HTR-8/SVneo (cell line): ENCODE measurements around the gene KRTAP10-4.
"Not testable (repeated sequence)": the region's sequence is repeated elsewhere in the genome, so short reads cannot be mapped to it uniquely, and the experiment has no call there.

Experiments used
- DNase-seq: peaks from one replicate; pipeline ENCODE4 v3.0.0; 2011; ENCODE audit warnings: low spot score, mixed read lengths; ENCODE audit not compliant: insufficient read length
- FAIRE-seq: peaks from 2 replicates; lab custom pipeline; 2011; peaks lifted over from hg19 to GRCh38; lab: Jason Lieb, UNC

KRTAP10-4 gene

GRCh38 chr21:44593598-44594405 is 20.3 kb downstream of the KRTAP10-4 start:
- FAIRE-seq (no peak), DNase-seq (no peak)

- no peak for DNase-seq
- no peak for FAIRE-seq
Observed at GRCh38 chr21:44594406-44594916, 20.9 kb downstream of the KRTAP10-4 start.

- DNase-seq (no peak), FAIRE-seq (no peak)
Observed at GRCh38 chr21:44595524-44595923, 22.0 kb downstream of the KRTAP10-4 start.

- FAIRE-seq, result no peak
- no peak for DNase-seq
Observed at GRCh38 chr21:44596068-44596725, 22.7 kb downstream of the KRTAP10-4 start.

GRCh38 chr21:44598061-44598460 is 24.5 kb downstream of the KRTAP10-4 start:
- DNase-seq (no peak), FAIRE-seq (no peak)

- FAIRE-seq (no peak), DNase-seq (no peak)
Observed at GRCh38 chr21:44599264-44600029, 25.9 kb downstream of the KRTAP10-4 start.

GRCh38 chr21:44600118-44600978 is 26.8 kb downstream of the KRTAP10-4 start, which contains the start of gene KRTAP10-7:
Gene KRTAP10-7 (plus strand): TSS chr21:44600597. CDS start chr21:44600622, 25 bp downstream.
- not testable (repeated sequence) for FAIRE-seq, DNase-seq

GRCh38 chr21:44601091-44601490 is 27.6 kb downstream of the KRTAP10-4 start:
- DNase-seq, FAIRE-seq: not testable (repeated sequence)

GRCh38 chr21:44601596-44602462 is 28.3 kb downstream of the KRTAP10-4 start:
- DNase-seq, result no peak
- FAIRE-seq, result no peak

- no peak for DNase-seq
- no peak for FAIRE-seq
Observed at GRCh38 chr21:44602463-44602850, 28.9 kb downstream of the KRTAP10-4 start.

- DNase-seq, result no peak
- no peak for FAIRE-seq
Observed at GRCh38 chr21:44603109-44603875, 29.8 kb downstream of the KRTAP10-4 start.

GRCh38 chr21:44603911-44604310 is 30.4 kb downstream of the KRTAP10-4 start:
- DNase-seq, result no peak
- no peak for FAIRE-seq

- no peak for FAIRE-seq
Observed at GRCh38 chr21:44606495-44606894, 33.0 kb downstream of the KRTAP10-4 start.

GRCh38 chr21:44609193-44609592 is 35.7 kb downstream of the KRTAP10-4 start:
- FAIRE-seq, result no peak
- no peak for DNase-seq

More at GRCh38 chr21:44606495-44606894, 33.0 kb downstream of the KRTAP10-4 start:
- DNase-seq, result no peak

GRCh38 chr21:44610157-44610843 is 36.8 kb downstream of the KRTAP10-4 start:
- DNase-seq, FAIRE-seq: not testable (repeated sequence)

GRCh38 chr21:44611551-44611950 is 38.0 kb downstream of the KRTAP10-4 start:
- FAIRE-seq, result no peak
- no peak for DNase-seq

GRCh38 chr21:44612029-44612486 is 38.5 kb downstream of the KRTAP10-4 start, which contains the start of gene KRTAP10-8:
Gene KRTAP10-8 (plus strand): TSS chr21:44612079. CDS start chr21:44612101, 22 bp downstream.
- FAIRE-seq (no peak), DNase-seq (no peak)
